Measurements from ENCODE around the gene DBET. TPM values are rescaled to one million over a fixed set of nuclear protein-coding genes. Genes with fewer than 3 reads are reported as not detected.
"Not testable (repeated sequence)": the region's sequence is repeated elsewhere in the genome, so short reads cannot be mapped to it uniquely, and the experiment has no call there.

The DBET gene
- total RNA-seq, result not detected

DNA sequence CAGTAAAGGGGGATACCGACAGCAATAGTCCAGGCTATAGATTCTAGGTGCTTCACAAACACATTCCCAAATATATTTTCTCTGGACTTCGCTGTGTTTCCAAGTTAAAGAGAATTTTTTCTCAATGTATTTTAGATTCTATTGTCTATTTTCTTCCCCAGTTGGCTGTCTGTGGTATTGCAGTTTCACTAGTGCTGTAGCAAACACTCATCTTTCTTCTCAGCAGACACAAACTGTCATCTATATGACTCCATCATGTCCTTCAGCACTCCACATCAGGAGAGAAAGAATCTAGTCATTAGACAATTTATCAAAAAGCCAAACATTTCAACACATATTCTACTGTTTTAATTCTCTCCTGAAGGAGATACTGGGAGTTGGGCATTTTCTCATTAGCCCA lies at the start of gene DBET:
Gene DBET (plus strand): TSS at position 161 of the 400 bp plus-strand sequence.
- H3K36me3 ChIP-seq; H3K27ac ChIP-seq; intact Hi-C loops (cut with DNase I; ENCODE audit: low total_unique reads); H3K27me3 ChIP-seq; DNase-seq (ENCODE audit: low spot score in 2 of 2); H3K4me3 ChIP-seq; H3K9me3 ChIP-seq; H3K4me1 ChIP-seq: not testable (repeated sequence)

DNA sequence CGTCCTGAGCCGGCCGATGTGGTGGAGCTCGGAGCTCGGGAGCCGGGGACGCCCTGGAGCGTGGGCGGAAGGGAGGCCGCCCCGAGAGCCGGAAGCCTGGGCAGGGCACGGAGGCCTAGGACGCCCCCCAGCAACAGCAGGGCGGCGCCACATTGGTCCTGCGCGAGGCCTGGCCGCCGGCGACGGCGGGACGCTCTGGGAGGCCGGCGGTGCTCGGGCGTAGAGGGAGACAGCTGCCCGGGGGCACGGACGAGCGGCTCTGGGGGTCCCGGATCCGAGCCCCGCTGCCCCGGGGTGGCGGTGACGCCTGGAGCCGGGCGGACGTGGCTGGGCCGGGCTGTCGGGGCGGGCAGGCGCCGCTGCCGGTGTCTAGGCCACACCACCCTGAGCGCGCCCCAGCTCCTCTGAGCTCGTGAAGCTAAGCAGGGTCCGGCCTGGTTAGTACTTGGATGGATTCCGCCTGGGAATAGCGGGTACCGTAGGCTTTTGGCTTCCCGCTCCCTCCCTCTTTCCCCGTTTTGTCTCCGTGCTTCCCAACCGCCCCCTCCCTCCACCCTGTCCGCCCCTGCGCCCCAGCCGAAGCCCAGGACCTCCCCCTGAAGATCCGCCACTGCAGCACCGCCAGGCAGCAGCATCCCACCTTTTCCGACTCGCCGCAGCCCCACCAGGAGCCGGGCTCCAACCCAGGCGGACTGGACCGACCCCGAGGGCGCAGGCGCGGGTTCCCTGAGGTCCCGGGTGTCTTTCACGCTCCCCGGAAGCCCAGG lies 49.3 kb upstream of the DBET start:
- peak overlapping the region in 2 of 3 donors; percentile 20 to 60 for H3K4me3 ChIP-seq
- peaks cover 2 to 63% of the 10 kb centered on the region in 2 donors for H3K27me3 ChIP-seq
- TF ChIP-seq POLR2A (IDR thresholded peaks at IDR 0.05) (no peak), CTCF (IDR thresholded peaks at IDR 0.05) (no peak), POLR2AphosphoS5 (IDR thresholded peaks at IDR 0.05) (no peak)
- H3K36me3 ChIP-seq, result no peaks in the 10 kb centered on the region
- no peak for DNase-seq (ENCODE audit: low spot score in 2 of 2)
- H3K9me3 ChIP-seq, result no peaks in the 10 kb centered on the region
- no peak overlapping the region for H3K27ac ChIP-seq
- intact Hi-C loops (cut with DNase I; ENCODE audit: low total_unique reads), result no loop called here
- no peaks in the 10 kb centered on the region for H3K4me1 ChIP-seq

DNA sequence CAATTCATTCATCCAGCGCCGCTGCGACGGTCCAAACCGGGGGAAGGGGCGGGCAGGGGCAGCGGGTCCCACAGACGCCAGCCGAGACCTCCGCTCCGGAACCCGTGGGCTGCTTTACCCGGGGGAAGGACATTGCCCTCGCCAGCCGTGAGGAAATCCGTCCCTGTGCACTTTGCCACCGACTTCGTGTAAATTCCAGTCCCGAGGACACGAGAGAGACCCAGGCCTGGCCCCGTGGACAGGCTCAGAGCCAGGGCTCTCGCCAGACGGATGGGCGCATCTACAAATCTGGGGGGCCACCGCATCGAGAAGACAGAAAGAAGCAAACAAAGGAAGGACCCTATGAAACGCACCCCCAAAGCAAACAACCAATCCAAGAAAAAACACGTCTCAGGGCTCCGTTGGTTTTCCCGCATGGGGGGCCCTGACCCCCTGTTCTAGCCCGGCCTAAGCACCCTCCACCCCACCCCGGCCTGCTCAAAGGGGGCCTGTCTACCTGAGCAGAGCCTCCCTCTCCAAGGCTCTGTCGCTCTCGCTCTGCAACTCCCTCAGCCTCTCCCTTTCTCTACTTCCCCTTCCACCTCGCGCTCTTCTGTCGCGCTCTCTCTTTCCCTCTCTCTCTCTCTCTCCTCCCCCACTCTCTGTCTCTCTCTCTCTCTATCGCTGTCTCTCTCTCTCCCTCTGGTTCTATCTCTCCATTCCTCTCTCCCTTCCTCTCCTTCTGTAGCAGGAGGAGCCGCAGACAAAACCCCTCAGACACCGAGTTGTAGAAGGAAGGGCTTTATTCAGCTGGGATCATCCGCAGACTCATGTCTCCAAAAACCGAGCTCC lies 48.5 kb upstream of the DBET start:
- TF ChIP-seq POLR2AphosphoS5 (IDR thresholded peaks at IDR 0.05) (no peak), CTCF (IDR thresholded peaks at IDR 0.05) (no peak), POLR2A (IDR thresholded peaks at IDR 0.05) (no peak)

DNA sequence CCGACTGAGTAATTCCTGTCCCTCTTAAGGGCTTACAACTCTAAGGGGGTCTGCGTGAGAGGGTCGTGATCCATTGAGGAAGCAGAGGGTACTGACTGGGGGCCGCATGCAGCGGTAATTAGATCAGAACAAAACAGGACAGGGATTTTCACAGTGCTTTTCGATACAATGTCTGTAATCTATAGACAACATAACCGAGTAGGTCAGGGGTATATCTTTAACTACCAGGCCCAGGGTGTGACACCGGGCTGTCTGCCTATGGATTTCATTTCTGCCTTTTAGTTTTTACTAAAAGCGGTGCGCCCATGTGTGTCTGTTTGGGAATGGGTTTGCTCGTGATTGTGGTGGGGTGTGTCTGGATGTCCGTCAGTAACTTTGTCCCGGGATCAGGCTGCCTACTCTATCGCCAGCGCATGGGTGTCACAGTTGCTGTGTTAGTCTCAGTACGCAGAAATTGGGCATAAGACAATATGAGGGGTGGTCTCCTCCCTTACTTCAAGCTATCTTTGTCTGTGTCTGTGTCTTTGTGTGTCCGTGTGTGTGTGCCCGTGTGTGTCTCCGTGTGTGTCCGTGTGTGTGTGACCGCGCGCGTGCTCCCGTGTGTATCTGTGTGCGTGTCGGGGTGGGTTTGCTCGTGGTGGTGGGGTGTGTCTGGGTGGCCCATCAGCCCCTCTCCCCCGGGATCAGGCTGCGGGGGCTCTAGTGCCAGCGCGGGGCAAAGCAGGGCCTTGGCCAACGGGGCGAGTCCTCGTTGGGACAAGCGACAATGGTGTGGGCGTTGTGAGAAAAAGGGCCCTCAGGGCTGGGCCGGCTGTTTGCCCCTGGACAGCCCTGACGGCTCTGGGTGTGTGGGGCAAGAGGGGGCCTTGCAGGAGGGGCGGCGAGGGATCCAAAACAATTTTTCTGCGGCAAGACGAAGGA lies 47.7 kb upstream of the DBET start:
- no peaks in the 10 kb centered on the region for H3K36me3 ChIP-seq
- peaks cover 2 to 76% of the 10 kb centered on the region in 2 donors for H3K27me3 ChIP-seq
- TF ChIP-seq CTCF (IDR thresholded peaks at IDR 0.05) (no peak), POLR2A (IDR thresholded peaks at IDR 0.05) (no peak), POLR2AphosphoS5 (IDR thresholded peaks at IDR 0.05) (no peak)
- no peak overlapping the region for H3K27ac ChIP-seq
- no peak for DNase-seq (ENCODE audit: low spot score in 2 of 2)
- intact Hi-C loops (cut with DNase I; ENCODE audit: low total_unique reads), result no loop called here
- H3K4me3 ChIP-seq, result peak overlapping the region in 1 of 3 donors; percentile 31
- H3K4me1 ChIP-seq, result no peaks in the 10 kb centered on the region
- H3K9me3 ChIP-seq, result no peaks in the 10 kb centered on the region

More for the DNA sequence above, 48.5 kb upstream of the DBET start:
- peaks cover 2 to 71% of the 10 kb centered on the region in 2 donors for H3K27me3 ChIP-seq
- H3K4me1 ChIP-seq, result no peaks in the 10 kb centered on the region
- no peak for DNase-seq (ENCODE audit: low spot score in 2 of 2)
- H3K36me3 ChIP-seq, result no peaks in the 10 kb centered on the region
- peak overlapping the region in 1 of 3 donors; percentile 60 for H3K4me3 ChIP-seq
- no peak overlapping the region for H3K27ac ChIP-seq
- intact Hi-C loops (cut with DNase I; ENCODE audit: low total_unique reads), result no loop called here
- no peaks in the 10 kb centered on the region for H3K9me3 ChIP-seq

Data from breast epithelium (tissue), 4 donors.